ENCODE results near the gene OLFML1.

OLFML1 gene

GRCh38 chr11:7486098-7486780 lies 933 bp downstream of the OLFML1 start:
- no peaks in the 10 kb centered on the region for H3K36me3 ChIP-seq (ENCODE audit: control insufficient read depth in 2 of 2, insufficient read depth in 1 of 2, low read length in 2 of 2)
- no peaks in the 10 kb centered on the region for H3K4me1 ChIP-seq (ENCODE audit: control insufficient read depth, insufficient read depth, low read length)
- H3K4me3 ChIP-seq (ENCODE audit: low read depth, low read length) = no peak overlapping the region
- TF ChIP-seq ZNF280D (tag by site-specific recombination; IDR thresholded peaks at IDR 0.05) (no peak), ZNF548 (tag by site-specific recombination; IDR thresholded peaks at IDR 0.05) (no peak)
- ChIA-PET CTCF (interaction anchor here (0.5 kb wide), 1 partner anchor 15 kb away, joined by 3 read pairs; no protein-coding TSS in a partner anchor), POLR2A (no interaction called here)
- H3K9me3 ChIP-seq (ENCODE audit: control insufficient read depth, insufficient read depth, low read depth, low read length) = no peaks in the 10 kb centered on the region
- H3K27ac ChIP-seq (ENCODE audit: extremely low read depth, low read depth, low read length) = no peak overlapping the region

DNA sequence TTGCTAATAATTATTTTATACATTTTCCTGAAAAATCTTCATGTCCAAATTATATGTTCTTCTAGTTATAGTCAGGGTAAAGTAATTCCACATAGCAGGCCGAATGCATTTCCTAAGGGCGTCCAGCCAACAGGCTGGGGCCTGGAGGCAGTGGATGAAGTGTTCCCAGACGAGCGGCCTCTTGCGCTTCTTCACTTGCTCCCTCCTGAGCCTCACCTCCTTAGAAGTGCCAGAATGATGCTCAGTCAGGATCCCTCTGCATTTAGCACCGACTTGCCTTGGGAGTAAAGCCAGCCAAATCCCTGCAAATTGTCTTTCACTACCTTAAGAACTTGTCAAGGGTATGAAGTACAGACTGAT lies 1.5 kb downstream of the OLFML1 start:
- Histone ChIP-seq H3K9me3 (ENCODE audit: control insufficient read depth, insufficient read depth, low read depth, low read length) (no peaks in the 10 kb centered on the region), H3K4me1 (ENCODE audit: control insufficient read depth, insufficient read depth, low read length) (no peaks in the 10 kb centered on the region), H3K36me3 (ENCODE audit: control insufficient read depth in 2 of 2, insufficient read depth in 1 of 2, low read length in 2 of 2) (no peaks in the 10 kb centered on the region), H3K4me3 (ENCODE audit: low read depth, low read length) (no peak overlapping the region), H3K27ac (ENCODE audit: extremely low read depth, low read depth, low read length) (no peak overlapping the region)
- ChIA-PET CTCF (interaction anchor here (0.5 to 0.6 kb wide), 2 partner anchors 15 to 19 kb away, joined by 3 read pairs; no protein-coding TSS in a partner anchor), POLR2A (no interaction called here)
- TF ChIP-seq ZNF394 (tag by site-specific recombination; IDR thresholded peaks at IDR 0.05; ENCODE audit: borderline replicate concordance) (no peak), ZNF621 (tag by site-specific recombination; IDR thresholded peaks at IDR 0.05) (no peak), ZNF518A (tag by site-specific recombination; conservative IDR thresholded peaks at IDR 0.05; ENCODE audit: low read depth) (no peak), ZNF449 (tag by site-specific recombination; IDR thresholded peaks at IDR 0.05) (no peak), MYNN (tag by site-specific recombination; IDR thresholded peaks at IDR 0.05; ENCODE audit: borderline replicate concordance) (no peak), SP2 (tag by site-specific recombination; IDR thresholded peaks at IDR 0.05) (no peak), YY2 (tag by site-specific recombination; IDR thresholded peaks at IDR 0.05) (no peak), SP3 (tag by site-specific recombination; IDR thresholded peaks at IDR 0.05) (no peak), KLF10 (tag by site-specific recombination; IDR thresholded peaks at IDR 0.05) (no peak), ZNF513 (tag by site-specific recombination; IDR thresholded peaks at IDR 0.05) (no peak), ZNF843 (tag by site-specific recombination; IDR thresholded peaks at IDR 0.05) (no peak)

All from HEK293 (cell line).